H4 (cell line): ENCODE data around the gene HOMER3. TPM values are rescaled to one million over a fixed set of nuclear protein-coding genes. Genes with fewer than 3 reads are reported as not detected.
"Not testable (repeated sequence)": the region's sequence is repeated elsewhere in the genome, so short reads cannot be mapped to it uniquely, and the experiment has no call there.

Source experiments
- DNase-seq: peaks from one replicate; pipeline ENCODE4 v3.0.0-alpha.2; 2015; ENCODE audit warnings: low spot score
- total RNA-seq: library from RNA; depleted of rRNA; stranded (reverse); fragments of >200 nt; shearing (Covaris generic); gene quantifications from 2 replicates; pipeline ENCODE4 v1.2.3, GENCODE V29; 2014

The HOMER3 gene
- total RNA-seq, 1 experiment from 2014 or later, result 32.5 TPM

GRCh38 chr19:18954094-18954493 is 13.1 kb upstream of the HOMER3 start:
- DNase-seq, result no peak

- not testable (repeated sequence) for DNase-seq
Observed at GRCh38 chr19:18952364-18953003, 11.5 kb upstream of the HOMER3 start.

DNA sequence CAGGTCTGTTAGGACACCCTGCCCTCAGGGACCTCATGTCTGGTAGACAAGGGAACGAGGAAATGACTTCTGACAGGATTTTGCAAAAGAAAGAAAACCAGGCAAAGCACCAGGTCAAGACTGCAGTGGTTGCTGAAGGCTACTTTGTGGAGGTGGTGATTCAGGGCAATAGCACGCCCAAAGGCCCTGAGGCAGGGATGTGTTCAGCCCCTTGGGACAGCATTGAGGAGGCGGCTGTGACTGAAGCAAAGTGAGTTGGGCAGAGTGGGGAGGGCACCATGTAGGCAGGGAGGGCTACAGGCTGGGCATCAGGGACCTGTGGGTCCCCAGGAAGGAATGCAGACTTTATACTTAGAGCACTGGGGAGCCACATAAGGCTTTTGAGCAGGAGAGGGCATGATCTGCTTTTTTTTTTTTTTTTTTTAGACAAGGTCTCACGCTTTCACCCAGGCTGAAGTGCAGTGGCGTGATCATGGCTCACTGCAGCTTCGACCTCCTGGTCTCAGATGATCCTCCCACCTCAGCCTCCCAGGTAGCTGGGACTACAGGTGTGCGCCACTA is 10.8 kb upstream of the HOMER3 start:
- DNase-seq, result no peak

GRCh38 chr19:18949858-18950257 is 8.8 kb upstream of the HOMER3 start:
- DNase-seq, result no peak

- DNase-seq, result no peak
Observed at GRCh38 chr19:18948976-18949356, 7.9 kb upstream of the HOMER3 start.

DNA sequence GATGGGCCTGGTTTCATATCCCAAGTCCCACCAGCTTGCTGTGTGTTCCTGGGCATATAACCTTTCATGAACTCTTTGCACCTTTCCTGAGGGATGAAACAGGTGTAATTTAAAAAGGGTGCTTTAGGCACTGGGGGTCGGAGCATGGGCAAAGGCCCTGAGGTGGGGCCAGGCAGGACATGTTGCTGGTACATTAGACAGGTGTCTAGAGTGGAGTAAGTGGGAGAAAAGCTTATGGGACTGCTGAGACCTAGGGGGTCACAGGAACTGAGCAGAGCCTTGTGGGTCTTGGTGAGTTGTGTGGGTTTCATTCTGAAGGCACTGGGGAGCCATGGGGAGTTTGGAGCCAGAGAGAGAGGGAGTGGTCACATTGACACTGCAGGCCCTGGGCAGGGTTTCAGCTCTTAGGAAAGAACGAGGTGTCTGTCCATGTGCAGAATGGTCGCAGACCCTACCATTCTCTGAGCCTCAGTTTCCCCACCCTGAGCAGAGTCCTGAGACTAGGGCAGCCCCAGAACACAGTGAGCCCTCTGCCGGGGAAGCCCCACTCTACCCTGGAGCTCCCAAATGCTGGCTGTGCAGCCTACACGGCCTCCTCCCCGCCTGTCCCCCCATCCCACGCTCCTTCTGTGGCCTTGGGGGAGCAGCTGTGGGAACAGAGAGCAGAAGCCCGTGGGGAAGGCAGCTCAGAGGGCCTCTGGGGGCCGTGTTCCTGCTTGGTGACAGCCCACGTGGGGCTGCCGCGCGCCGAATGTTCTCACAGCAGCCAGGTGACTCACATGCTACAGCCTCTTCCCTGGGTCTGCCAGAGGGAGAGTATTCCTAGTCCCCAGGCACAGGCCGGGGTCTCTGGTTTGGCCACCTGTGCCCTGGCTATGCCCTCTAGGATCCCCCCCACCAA is 7.3 kb upstream of the HOMER3 start:
- DNase-seq, result no peak

DNA sequence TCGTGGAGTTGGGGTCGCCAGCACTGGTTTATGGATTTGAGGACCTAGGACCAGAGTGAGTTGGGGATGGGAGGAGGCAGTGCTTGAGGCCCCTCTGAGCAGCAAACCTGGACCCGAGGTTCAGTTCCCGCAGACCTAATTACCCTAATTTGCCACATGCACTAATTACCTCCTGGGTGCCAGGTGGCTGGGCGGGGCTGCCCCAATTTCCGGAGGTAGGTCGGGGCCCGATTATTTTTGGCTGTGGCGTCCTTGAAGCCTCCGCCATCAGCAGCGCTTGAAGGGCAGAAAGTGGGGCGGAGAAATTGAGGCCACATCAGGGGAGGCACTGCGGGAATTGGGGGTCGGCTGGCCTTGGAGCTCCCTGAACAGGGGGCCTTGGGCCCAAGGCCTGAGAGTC is 5.9 kb upstream of the HOMER3 start:
- DNase-seq, result no peak

- no peak for DNase-seq
Observed at GRCh38 chr19:18946335-18946734, 5.3 kb upstream of the HOMER3 start.

DNA sequence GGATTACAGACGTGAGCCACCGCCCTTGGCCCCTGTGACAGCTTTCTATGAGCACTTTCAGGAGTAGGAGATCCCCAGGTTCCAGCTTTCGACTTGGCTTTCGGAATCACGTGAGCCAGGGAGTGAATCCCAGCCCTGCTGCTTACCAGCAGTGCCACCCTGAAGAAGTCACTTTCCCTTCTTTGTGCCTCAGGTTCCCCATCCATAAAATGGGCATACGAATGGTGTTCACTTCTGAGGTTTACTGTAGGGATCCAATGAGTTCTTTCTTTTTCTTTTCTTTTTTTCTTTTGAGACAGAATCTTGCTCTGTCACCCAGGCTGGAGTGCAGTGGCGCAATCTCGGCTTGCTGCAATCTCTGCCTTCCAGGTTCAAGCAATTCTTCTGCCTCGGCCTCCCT is 4.3 kb upstream of the HOMER3 start:
- no peak for DNase-seq

- no peak for DNase-seq
Observed at GRCh38 chr19:18943465-18943864, 2.4 kb upstream of the HOMER3 start.

GRCh38 chr19:18942692-18943091 is 1.7 kb upstream of the HOMER3 start:
- no peak for DNase-seq

GRCh38 chr19:18941628-18942354 is 774 bp upstream of the HOMER3 start:
- no peak for DNase-seq

GRCh38 chr19:18939922-18940768 is 872 bp downstream of the HOMER3 start:
- no peak for DNase-seq

- DNase-seq, result no peak
Observed at GRCh38 chr19:18939163-18939562, 1.9 kb downstream of the HOMER3 start.

- no peak for DNase-seq
Observed at GRCh38 chr19:18933297-18933696, 7.7 kb downstream of the HOMER3 start.

DNA sequence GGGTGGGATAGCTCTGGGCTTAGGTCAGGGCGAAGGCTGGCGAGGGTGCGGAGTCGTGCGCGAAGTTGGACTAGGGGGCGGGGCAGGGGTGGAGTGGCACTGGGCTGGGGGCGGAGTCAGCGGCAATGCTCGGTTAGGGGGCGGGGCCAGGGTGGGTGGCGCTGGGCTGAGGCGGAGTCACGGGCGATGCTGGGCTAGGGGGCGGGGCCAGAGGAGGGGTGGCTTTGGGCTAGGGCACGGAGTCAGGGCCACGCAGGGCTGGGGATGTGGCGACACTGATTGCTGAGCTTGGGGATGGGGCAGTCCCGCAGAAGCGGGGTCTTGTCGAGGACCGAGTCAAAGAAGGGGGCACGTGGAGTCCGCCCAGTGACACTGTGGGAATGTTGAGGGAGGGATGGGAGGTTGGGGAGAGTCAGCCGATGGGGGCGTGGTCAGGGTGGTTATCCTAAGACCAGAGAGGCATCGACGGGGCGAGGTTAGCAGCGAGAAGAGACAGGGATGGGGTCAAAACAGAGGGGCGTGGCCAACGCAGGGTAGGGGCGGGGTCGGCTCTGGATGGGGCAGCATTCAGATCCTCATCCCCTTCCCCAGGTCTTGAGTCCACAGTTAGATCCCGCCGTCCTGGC is 8.7 kb downstream of the HOMER3 start:
- DNase-seq, result no peak

DNA sequence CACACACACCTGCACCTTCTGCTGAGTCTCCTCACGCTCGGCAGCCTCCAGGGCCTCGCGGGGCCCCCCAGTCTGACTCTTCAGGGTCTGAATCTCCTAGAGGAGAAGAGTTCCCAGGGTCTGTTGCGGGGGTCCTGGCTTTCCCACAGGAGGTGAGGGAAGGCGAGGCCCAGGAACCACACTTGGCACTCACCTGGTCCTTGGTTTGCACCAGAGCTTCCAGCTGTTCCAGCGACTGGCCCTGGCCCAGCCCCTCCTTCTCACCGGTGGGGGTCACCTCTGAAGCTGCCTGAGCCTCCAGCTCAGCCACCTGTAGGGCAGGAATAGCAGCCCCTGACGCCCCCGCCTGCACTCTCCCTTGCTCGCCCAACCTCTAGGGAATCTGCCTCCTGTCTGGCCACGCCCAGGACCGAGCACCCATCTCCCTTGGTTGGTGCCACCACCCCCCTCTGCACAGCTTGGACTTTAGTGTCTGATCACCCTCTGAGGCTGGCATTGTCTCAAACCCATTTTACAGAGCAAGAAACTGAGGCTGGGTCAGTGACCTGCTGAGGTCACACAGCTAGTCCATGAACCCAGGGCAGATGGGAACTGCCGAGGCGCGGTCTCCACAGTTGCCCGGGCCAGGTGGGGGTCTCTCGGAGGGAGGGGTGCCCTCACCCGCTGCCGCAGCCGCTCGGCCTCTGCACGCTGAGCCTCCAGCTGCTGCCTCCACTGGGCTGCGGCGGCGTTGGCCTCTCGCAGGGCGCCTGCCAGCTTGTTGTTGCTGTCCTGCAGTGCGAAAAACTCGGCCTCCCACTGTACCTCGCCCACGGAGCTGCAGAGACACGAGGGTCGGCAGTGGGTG is 9.5 kb downstream of the HOMER3 start:
- DNase-seq, result no peak

- DNase-seq, result no peak
Observed at GRCh38 chr19:18929311-18929710, 11.7 kb downstream of the HOMER3 start.

DNA sequence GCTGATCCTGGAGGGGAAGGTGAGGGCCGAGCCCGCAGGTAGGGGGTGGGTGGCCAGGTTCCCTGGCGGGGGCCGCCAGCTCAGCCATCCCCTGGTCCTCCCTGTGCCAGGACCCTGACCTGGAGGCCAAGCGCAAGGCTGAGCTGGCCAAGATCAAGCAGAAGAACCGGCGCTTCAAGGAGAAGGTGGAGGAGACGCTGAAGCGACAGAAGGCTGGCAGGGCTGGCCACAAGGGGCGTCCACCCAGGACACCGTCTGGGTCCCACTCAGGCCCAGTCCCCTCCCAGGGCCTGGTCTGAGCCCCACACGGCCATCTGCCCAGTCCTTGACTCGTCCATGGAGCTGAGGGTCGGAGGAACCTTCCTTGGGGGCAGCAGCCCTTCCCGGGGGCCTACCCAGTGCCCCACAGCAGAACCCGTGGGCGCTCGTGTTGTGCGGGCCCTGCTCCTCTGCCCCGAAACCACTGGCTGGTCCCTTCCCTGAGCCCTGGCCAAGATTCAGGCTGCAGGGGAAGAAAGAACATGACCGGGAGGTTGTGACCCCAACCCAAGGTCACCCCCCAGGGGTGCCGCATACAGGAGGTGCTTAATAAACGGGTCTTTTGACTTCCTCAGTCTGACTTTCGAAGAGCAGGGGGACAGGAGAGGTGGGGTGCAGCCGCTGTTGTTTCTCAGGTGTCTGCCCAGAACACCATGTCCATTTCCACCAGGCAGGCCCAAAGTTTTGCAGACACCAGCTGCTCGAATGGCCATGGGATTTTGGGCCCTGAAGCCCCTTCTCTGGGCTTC is 12.8 kb downstream of the HOMER3 start:
- DNase-seq, result no peak
